A172 (cell line): Measurements from ENCODE around the gene MPLKIP. TPM values are rescaled to one million over a fixed set of nuclear protein-coding genes. Genes with fewer than 3 reads are reported as not detected.
"Not testable (repeated sequence)": the region's sequence is repeated elsewhere in the genome, so short reads cannot be mapped to it uniquely, and the experiment has no call there.

Experiments
- DNase-seq: peaks from one replicate; pipeline ENCODE4 v3.0.0-alpha.2; 2015; ENCODE audit warnings: low spot score
- total RNA-seq: library from RNA; depleted of rRNA; stranded (reverse); fragments of >200 nt; shearing (Covaris generic); gene quantifications from 2 replicates; pipeline ENCODE4 v1.2.3, GENCODE V29; 2014

MPLKIP gene
- total RNA-seq, 1 experiment from 2014 or later, result 68.5 TPM

- peak; percentile 27 for DNase-seq
Measured at GRCh38 chr7:40133561-40134427, 628 bp downstream of the MPLKIP start.

- no peak for DNase-seq
Measured at GRCh38 chr7:40122940-40123254, 11.5 kb downstream of the MPLKIP start.

GRCh38 chr7:40122100-40122939 lies 12.1 kb downstream of the MPLKIP start:
- not testable (repeated sequence) for DNase-seq

- no peak for DNase-seq
Measured at GRCh38 chr7:40120020-40120419, 14.4 kb downstream of the MPLKIP start.

- not testable (repeated sequence) for DNase-seq
Measured at GRCh38 chr7:40118201-40118600, 16.2 kb downstream of the MPLKIP start.

GRCh38 chr7:40117199-40117598 lies 17.2 kb downstream of the MPLKIP start:
- not testable (repeated sequence) for DNase-seq

GRCh38 chr7:40115936-40116335 lies 18.5 kb downstream of the MPLKIP start:
- DNase-seq, result no peak

GRCh38 chr7:40105879-40106473 lies 28.4 kb downstream of the MPLKIP start:
- DNase-seq, result no peak

GRCh38 chr7:40102897-40103296 lies 31.5 kb downstream of the MPLKIP start:
- no peak for DNase-seq

GRCh38 chr7:40101201-40101600 lies 33.2 kb downstream of the MPLKIP start:
- DNase-seq, result no peak

GRCh38 chr7:40099837-40100236 lies 34.6 kb downstream of the MPLKIP start:
- DNase-seq, result no peak

- no peak for DNase-seq
Measured at GRCh38 chr7:40098810-40099209, 35.6 kb downstream of the MPLKIP start.

- no peak for DNase-seq
Measured at GRCh38 chr7:40097728-40098127, 36.7 kb downstream of the MPLKIP start.

GRCh38 chr7:40095695-40096327 lies 38.6 kb downstream of the MPLKIP start:
- DNase-seq, result no peak

- no peak for DNase-seq
Measured at GRCh38 chr7:40095230-40095629, 39.2 kb downstream of the MPLKIP start.

GRCh38 chr7:40093631-40094350 lies 40.6 kb downstream of the MPLKIP start:
- no peak for DNase-seq

GRCh38 chr7:40092182-40092581 lies 42.2 kb downstream of the MPLKIP start:
- no peak for DNase-seq

GRCh38 chr7:40077849-40078248 lies 56.6 kb downstream of the MPLKIP start:
- no peak for DNase-seq
